ENCODE results near the gene ZNF585A. TPM values are rescaled to one million over a fixed set of nuclear protein-coding genes. Genes with fewer than 3 reads are reported as not detected.

Gene ZNF585A
- total and polyA plus RNA-seq, 2 donors from 2014 or later: 10.2 to 25.8 TPM

GRCh38 chr19:37098570-37098969 lies 73.9 kb downstream of the ZNF585A start:
- no peaks in the 10 kb centered on the region for H3K27me3 ChIP-seq (ENCODE audit: control insufficient read depth, insufficient read depth, low read length)
- H3K27ac ChIP-seq (ENCODE audit: low read depth in 2 of 2, low read length in 2 of 2): no peak overlapping the region
- peaks cover 9 to 47% (median 27%) of the 10 kb centered on the region in 3 donors for H3K9me3 ChIP-seq (ENCODE audit: control insufficient read depth in 2 of 3, insufficient read depth in 1 of 3, low read length in 3 of 3)
- peak overlapping the region in 1 of 3 donors; percentile 1 for H3K4me3 ChIP-seq (ENCODE audit: low read length in 3 of 3)
- TF ChIP-seq, protein P1, sequence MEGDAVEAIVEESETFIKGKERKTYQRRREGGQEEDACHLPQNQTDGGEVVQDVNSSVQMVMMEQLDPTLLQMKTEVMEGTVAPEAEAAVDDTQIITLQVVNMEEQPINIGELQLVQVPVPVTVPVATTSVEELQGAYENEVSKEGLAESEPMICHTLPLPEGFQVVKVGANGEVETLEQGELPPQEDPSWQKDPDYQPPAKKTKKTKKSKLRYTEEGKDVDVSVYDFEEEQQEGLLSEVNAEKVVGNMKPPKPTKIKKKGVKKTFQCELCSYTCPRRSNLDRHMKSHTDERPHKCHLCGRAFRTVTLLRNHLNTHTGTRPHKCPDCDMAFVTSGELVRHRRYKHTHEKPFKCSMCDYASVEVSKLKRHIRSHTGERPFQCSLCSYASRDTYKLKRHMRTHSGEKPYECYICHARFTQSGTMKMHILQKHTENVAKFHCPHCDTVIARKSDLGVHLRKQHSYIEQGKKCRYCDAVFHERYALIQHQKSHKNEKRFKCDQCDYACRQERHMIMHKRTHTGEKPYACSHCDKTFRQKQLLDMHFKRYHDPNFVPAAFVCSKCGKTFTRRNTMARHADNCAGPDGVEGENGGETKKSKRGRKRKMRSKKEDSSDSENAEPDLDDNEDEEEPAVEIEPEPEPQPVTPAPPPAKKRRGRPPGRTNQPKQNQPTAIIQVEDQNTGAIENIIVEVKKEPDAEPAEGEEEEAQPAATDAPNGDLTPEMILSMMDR (IDR thresholded peaks at IDR 0.05; ENCODE audit: borderline replicate concordance, extremely low read depth, insufficient read depth): no peak
- H3K4me1 ChIP-seq (ENCODE audit: control insufficient read depth in 2 of 3, insufficient read depth in 2 of 3, low read depth in 1 of 3, low read length in 3 of 3): no peaks in the 10 kb centered on the region
- DNase-seq (no peak), FAIRE-seq (no peak)
- H3K9ac ChIP-seq (ENCODE audit: low read length in 3 of 3): no peak overlapping the region
- intact Hi-C loops (cut with DNase I): no loop called here
- peaks cover 16 to 40% (median 17%) of the 10 kb centered on the region in 3 donors for H3K36me3 ChIP-seq (ENCODE audit: control insufficient read depth in 2 of 3, insufficient read depth in 3 of 3, low read length in 3 of 3)

DNA sequence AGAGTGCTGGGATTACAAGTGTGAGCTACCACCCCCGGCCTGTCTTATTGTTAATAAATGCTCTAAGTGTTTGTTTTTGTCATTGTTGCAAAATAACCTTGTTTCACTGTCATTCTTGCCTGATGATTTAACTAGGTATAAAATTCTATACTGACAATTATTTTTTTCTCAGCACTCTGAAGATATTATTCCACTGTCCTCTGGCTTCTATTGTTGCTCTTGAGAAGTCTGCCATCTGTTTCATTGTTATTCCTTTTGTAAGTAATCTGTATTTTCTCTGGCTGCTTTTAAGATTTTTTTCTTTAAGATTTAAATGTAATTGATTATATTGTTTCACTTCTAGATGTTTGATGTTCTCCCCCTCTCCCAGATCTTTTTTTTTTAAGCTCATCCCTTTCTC lies 76.6 kb downstream of the ZNF585A start:
- Histone ChIP-seq H3K4me1 (ENCODE audit: control insufficient read depth in 2 of 3, insufficient read depth in 2 of 3, low read depth in 1 of 3, low read length in 3 of 3) (no peaks in the 10 kb centered on the region), H3K27me3 (ENCODE audit: control insufficient read depth, insufficient read depth, low read length) (no peaks in the 10 kb centered on the region), H3K4me3 (ENCODE audit: low read length in 3 of 3) (no peak overlapping the region), H3K36me3 (ENCODE audit: control insufficient read depth in 2 of 3, insufficient read depth in 3 of 3, low read length in 3 of 3) (peaks cover 9 to 44% (median 11%) of the 10 kb centered on the region in 3 donors), H3K9me3 (ENCODE audit: control insufficient read depth in 2 of 3, insufficient read depth in 1 of 3, low read length in 3 of 3) (peaks cover 3 to 31% (median 14%) of the 10 kb centered on the region in 3 donors), H3K9ac (ENCODE audit: low read length in 3 of 3) (no peak overlapping the region), H3K27ac (ENCODE audit: low read depth in 2 of 2, low read length in 2 of 2) (no peak overlapping the region)
- FAIRE-seq (no peak), DNase-seq (no peak)
- intact Hi-C loops (cut with DNase I): no loop called here
- TF ChIP-seq, protein P1 (IDR thresholded peaks at IDR 0.05; ENCODE audit: borderline replicate concordance, extremely low read depth, insufficient read depth): no peak

Other genes starting within 250 kb of the ZNF585A start
- gene ZNF420, start 94.3 kb downstream of the ZNF585A start, total RNA-seq: 11.9 TPM
- 5.9 TPM for gene ZNF420, start 94.3 kb downstream of the ZNF585A start, polyA plus RNA-seq (ENCODE audit: insufficient read depth, low read depth, low replicate concordance)
- gene ZNF585B, start 37.8 kb upstream of the ZNF585A start, total RNA-seq: 23.7 TPM
- 4.6 TPM for gene ZNF585B, start 37.8 kb upstream of the ZNF585A start, polyA plus RNA-seq (ENCODE audit: insufficient read depth, low read depth, low replicate concordance)
- 11.5 TPM for gene ZNF383, start 45.5 kb upstream of the ZNF585A start, total RNA-seq
- gene ZNF383, start 45.5 kb upstream of the ZNF585A start, polyA plus RNA-seq (ENCODE audit: insufficient read depth, low read depth, low replicate concordance): 4.3 TPM
- 8.2 TPM for gene ZNF527, start 198.4 kb upstream of the ZNF585A start, total RNA-seq
- gene ZNF527, start 198.4 kb upstream of the ZNF585A start, polyA plus RNA-seq (ENCODE audit: insufficient read depth, low read depth, low replicate concordance): 3.6 TPM

Data from kidney (tissue), 14 donors.